CD14-positive monocyte (primary cell): ENCODE data around the gene PTPRR. TPM values are rescaled to one million over a fixed set of nuclear protein-coding genes. Genes with fewer than 3 reads are reported as not detected.

Experiments
- DNase-seq, 3 donors: peaks; one replicate each; pipeline ENCODE4 v3.0.0-alpha.2; 2011 to 2022
- H2AFZ ChIP-seq: 2 replicates; pipeline ENCODE4 v1.6.0; 2012; ENCODE audit warnings: mild to moderate bottlenecking, low read depth, low read length, inconsistent platforms; ENCODE audit not compliant: insufficient read depth, poor library complexity, severe bottlenecking
- H3K27ac ChIP-seq, 2 donors: 1 replicate in 1 of 2; 2 replicates in 1 of 2; pipeline ENCODE4 v1.5.1; 2012 to 2013; ENCODE audit warnings: low read length in 2 of 2, control low read depth in 1 of 2, inconsistent platforms in 1 of 2, low read depth in 1 of 2, mild to moderate bottlenecking in 1 of 2
- H3K27me3 ChIP-seq, 2 donors: one replicate each; pipeline versions ENCODE4 v1.6.0 to v1.6.1; 2011 to 2013; ENCODE audit warnings: low read length in 2 of 2; ENCODE audit not compliant: control insufficient read depth in 2 of 2, insufficient read depth in 2 of 2
- H3K36me3 ChIP-seq, 2 donors: replicated peaks in 1 of 2; 1 replicate in 1 of 2; 2 replicates in 1 of 2; pipeline versions ENCODE4 v1.5.1 to v1.6.1; 2012 to 2013; ENCODE audit warnings: low read length in 2 of 2, control low read depth in 1 of 2, inconsistent platforms in 1 of 2, mild to moderate bottlenecking in 1 of 2; ENCODE audit not compliant: insufficient read depth in 2 of 2, control insufficient read depth in 1 of 2
- H3K4me1 ChIP-seq, 2 donors: 1 replicate in 1 of 2; 2 replicates in 1 of 2; pipeline versions ENCODE4 v1.5.1 to v1.6.1; 2012 to 2013; ENCODE audit warnings: low read length in 2 of 2, control low read depth in 1 of 2, inconsistent platforms in 1 of 2, mild to moderate bottlenecking in 1 of 2, moderate library complexity in 1 of 2; ENCODE audit not compliant: insufficient read depth in 2 of 2, control insufficient read depth in 1 of 2
- H3K4me2 ChIP-seq: replicated peaks from 2 replicates; pipeline ENCODE3; 2012; ENCODE audit warnings: low read length, moderate library complexity, mild to moderate bottlenecking; ENCODE audit not compliant: poor library complexity, severe bottlenecking; ENCODE audit errors: extremely low read depth
- H3K4me3 ChIP-seq, 3 experiments: fragments of 200-600 bp in 1 of 3; sonication (generic) in 1 of 3; replicated peaks in 1 of 3; 1 replicate in 2 of 3; 2 replicates in 1 of 3; pipeline ENCODE4 v1.5.1; 2011 to 2013; ENCODE audit warnings: low read length in 3 of 3, mild to moderate bottlenecking in 3 of 3, control low read depth in 2 of 3, low read depth in 2 of 3, inconsistent platforms in 1 of 3, moderate library complexity in 1 of 3
- H3K79me2 ChIP-seq: 2 replicates; pipeline ENCODE4 v1.6.0; 2012; ENCODE audit warnings: mild to moderate bottlenecking, control low read depth, inconsistent platforms, low read length, moderate library complexity; ENCODE audit not compliant: insufficient read depth
- H3K9ac ChIP-seq: 2 replicates; pipeline ENCODE4 v1.6.0; 2017; ENCODE audit warnings: low read length, mild to moderate bottlenecking; ENCODE audit not compliant: insufficient read depth, poor library complexity, severe bottlenecking
- H3K9me3 ChIP-seq, 2 donors: replicated peaks in 1 of 2; 1 replicate in 1 of 2; 2 replicates in 1 of 2; pipeline versions ENCODE4 v1.5.1 to v1.6.1; 2012 to 2013; ENCODE audit warnings: low read length in 2 of 2, control low read depth in 1 of 2; ENCODE audit not compliant: control insufficient read depth in 1 of 2, insufficient read depth in 1 of 2
- H4K20me1 ChIP-seq: 2 replicates; pipeline ENCODE4 v1.6.0; 2012; ENCODE audit warnings: mild to moderate bottlenecking, low read length, control low read depth, moderate library complexity; ENCODE audit not compliant: insufficient read depth
- H3K27ac Mint-ChIP-seq, 7 donors: one replicate each; pipeline ENCODE4 v1.8.0; 2020; ENCODE audit warnings: mild to moderate bottlenecking in 7 of 7, mixed read lengths in 7 of 7, moderate library complexity in 6 of 7, inconsistent platforms in 2 of 7
- H3K27me3 Mint-ChIP-seq, 3 donors: one replicate each; pipeline ENCODE4 v1.8.0; 2021 to 2022; ENCODE audit warnings: low read depth in 3 of 3, mild to moderate bottlenecking in 3 of 3, mixed read lengths in 3 of 3, moderate library complexity in 3 of 3, inconsistent platforms in 1 of 3
- H3K36me3 Mint-ChIP-seq, 2 donors: one replicate each; pipeline ENCODE4 v1.8.0; 2020; ENCODE audit warnings: mixed read lengths in 2 of 2, inconsistent platforms in 1 of 2, mild to moderate bottlenecking in 1 of 2
- H3K4me1 Mint-ChIP-seq: one replicate; pipeline ENCODE4 v1.8.0; 2020; ENCODE audit warnings: mild to moderate bottlenecking, mixed read lengths
- H3K4me3 Mint-ChIP-seq, 2 donors: one replicate each; pipeline ENCODE4 v1.8.0; 2020; ENCODE audit warnings: mild to moderate bottlenecking in 2 of 2, mixed read lengths in 2 of 2, moderate library complexity in 1 of 2
- H3K9me3 Mint-ChIP-seq, 7 donors: one replicate each; pipeline ENCODE4 v1.8.0; 2020 to 2022; ENCODE audit warnings: mixed read lengths in 7 of 7, mild to moderate bottlenecking in 6 of 7, moderate library complexity in 6 of 7, inconsistent platforms in 2 of 7
- CTCF ChIP-seq: fragments of 200-600 bp; IDR thresholded peaks from one replicate; pipeline ENCODE4 v1.8.0; 2022; ENCODE audit warnings: antibody characterized with exemption, mild to moderate bottlenecking
- WGBS: methylation state at CpG from one replicate; pipeline ENCODE4 v1.1.5; 2013; ENCODE audit warnings: missing lambda C conversion rate; ENCODE audit not compliant: insufficient coverage; 5-methylcytosine and 5-hydroxymethylcytosine counted together
- intact Hi-C, 2 donors: fragments of 100-400 bp; cut with micrococcal nuclease; formaldehyde crosslinking; loops; one replicate each; pipeline versions ENCODE4 v1.15.0 to v1.15.1; 2023
- polyA plus RNA-seq, 3 donors: library from polyadenylated mRNA; depleted of rRNA in 1 of 3; unstranded in 2 of 3; stranded (reverse) in 1 of 3; fragments of 300-500 nt in 2 of 3; fragments of >200 nt in 1 of 3; fragmentation: Illumina TruSeq in 2 of 3; gene quantifications; 1 replicate in 2 of 3; 2 replicates in 1 of 3; pipeline ENCODE4 v1.2.3, GENCODE V29; 2012 to 2021

The PTPRR gene
- polyA plus RNA-seq, 3 donors: not detected

GRCh38 chr12:70747445-70748260 lies 172.9 kb downstream of the PTPRR start:
- no peak overlapping the region for H3K4me3 Mint-ChIP-seq
- WGBS: 50% methylated on average over 1 of the region's 6 CpGs
- DNase-seq: no peak
- Histone ChIP-seq H3K27ac (no peak overlapping the region), H3K4me3 (no peak overlapping the region), H3K36me3 (no peaks in the 10 kb centered on the region), H3K9me3 (no peaks in the 10 kb centered on the region), H2AFZ (no peak overlapping the region), H3K4me1 (no peaks in the 10 kb centered on the region), H4K20me1 (no peaks in the 10 kb centered on the region), H3K9ac (no peak overlapping the region), H3K4me2 (no peak overlapping the region), H3K27me3 (no peaks in the 10 kb centered on the region), H3K79me2 (no peaks in the 10 kb centered on the region)
- TF ChIP-seq CTCF: no peak
- no peaks in the 10 kb centered on the region for H3K36me3 Mint-ChIP-seq
- no peaks in the 10 kb centered on the region for H3K4me1 Mint-ChIP-seq
- H3K27me3 Mint-ChIP-seq: peaks cover 0 to 3% (median 0%) of the 10 kb centered on the region in 3 donors
- H3K27ac Mint-ChIP-seq: no peak overlapping the region
- intact Hi-C loops: no loop called here
- H3K9me3 Mint-ChIP-seq: peaks cover 0 to 3% (median 0%) of the 10 kb centered on the region in 7 donors

GRCh38 chr12:70745048-70745447 lies 175.5 kb downstream of the PTPRR start:
- Mint-ChIP-seq H3K4me1 (no peaks in the 10 kb centered on the region), H3K36me3 (no peaks in the 10 kb centered on the region), H3K27ac (no peak overlapping the region), H3K4me3 (no peak overlapping the region), H3K27me3 (peaks cover 0 to 5% (median 0%) of the 10 kb centered on the region in 3 donors), H3K9me3 (peaks cover 0 to 3% (median 0%) of the 10 kb centered on the region in 7 donors)
- Histone ChIP-seq H4K20me1 (no peaks in the 10 kb centered on the region), H3K36me3 (no peaks in the 10 kb centered on the region), H3K4me2 (no peak overlapping the region), H3K79me2 (no peaks in the 10 kb centered on the region), H3K9ac (no peak overlapping the region), H3K4me1 (no peaks in the 10 kb centered on the region), H2AFZ (no peak overlapping the region), H3K27me3 (no peaks in the 10 kb centered on the region), H3K9me3 (no peaks in the 10 kb centered on the region), H3K27ac (no peak overlapping the region), H3K4me3 (no peak overlapping the region)
- no peak for DNase-seq
- TF ChIP-seq CTCF: no peak
- WGBS: 89% methylated on average over 2 of the region's 7 CpGs
- intact Hi-C loops: no loop called here
